ENCODE results near the gene SFXN2. TPM values are rescaled to one million over a fixed set of nuclear protein-coding genes. Genes with fewer than 3 reads are reported as not detected.

The SFXN2 gene
- total RNA-seq, 1 experiment from 2014 or later, result 21.2 TPM

DNA sequence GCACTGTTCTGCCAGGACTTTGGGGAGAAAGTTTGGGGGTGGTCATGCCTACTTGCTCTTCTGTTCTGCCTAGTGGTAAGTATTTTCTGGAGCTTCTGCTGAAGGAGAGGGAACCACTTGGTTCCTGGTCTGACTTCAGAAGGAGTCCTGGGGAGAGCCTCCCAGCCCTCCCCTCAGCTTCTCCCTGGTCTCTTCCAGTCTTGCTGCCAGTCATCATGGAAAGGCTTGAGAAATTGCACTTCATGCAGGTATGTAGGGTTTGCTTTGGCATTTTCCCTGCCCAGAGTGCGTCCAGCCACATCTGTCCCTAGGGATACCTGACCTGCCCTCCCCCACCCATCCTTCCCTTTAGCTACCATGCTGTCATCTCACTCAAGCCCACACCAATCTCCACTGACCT, 18.2 kb downstream of the SFXN2 start:
- Mint-ChIP-seq H3K4me3 (ENCODE audit: low read depth, unreplicated experiment) (no peak overlapping the region), H3K4me1 (ENCODE audit: low read depth, unreplicated experiment) (peaks cover 8% of the 10 kb centered on the region), H3K9me3 (ENCODE audit: low read depth, unreplicated experiment) (no peaks in the 10 kb centered on the region), H3K27ac (ENCODE audit: unreplicated experiment) (no peak overlapping the region), H3K27me3 (ENCODE audit: unreplicated experiment) (no peaks in the 10 kb centered on the region), H3K36me3 (ENCODE audit: insufficient read depth, unreplicated experiment) (peaks cover 4% of the 10 kb centered on the region)
- intact Hi-C loops (cut with micrococcal nuclease; ENCODE audit: unreplicated experiment), result no loop called here
- DNase-seq, result no peak
- BruUV-seq (replicated peaks), result no TSS peak
- TF ChIP-seq, protein P1, sequence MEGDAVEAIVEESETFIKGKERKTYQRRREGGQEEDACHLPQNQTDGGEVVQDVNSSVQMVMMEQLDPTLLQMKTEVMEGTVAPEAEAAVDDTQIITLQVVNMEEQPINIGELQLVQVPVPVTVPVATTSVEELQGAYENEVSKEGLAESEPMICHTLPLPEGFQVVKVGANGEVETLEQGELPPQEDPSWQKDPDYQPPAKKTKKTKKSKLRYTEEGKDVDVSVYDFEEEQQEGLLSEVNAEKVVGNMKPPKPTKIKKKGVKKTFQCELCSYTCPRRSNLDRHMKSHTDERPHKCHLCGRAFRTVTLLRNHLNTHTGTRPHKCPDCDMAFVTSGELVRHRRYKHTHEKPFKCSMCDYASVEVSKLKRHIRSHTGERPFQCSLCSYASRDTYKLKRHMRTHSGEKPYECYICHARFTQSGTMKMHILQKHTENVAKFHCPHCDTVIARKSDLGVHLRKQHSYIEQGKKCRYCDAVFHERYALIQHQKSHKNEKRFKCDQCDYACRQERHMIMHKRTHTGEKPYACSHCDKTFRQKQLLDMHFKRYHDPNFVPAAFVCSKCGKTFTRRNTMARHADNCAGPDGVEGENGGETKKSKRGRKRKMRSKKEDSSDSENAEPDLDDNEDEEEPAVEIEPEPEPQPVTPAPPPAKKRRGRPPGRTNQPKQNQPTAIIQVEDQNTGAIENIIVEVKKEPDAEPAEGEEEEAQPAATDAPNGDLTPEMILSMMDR (IDR thresholded peaks at IDR 0.05; ENCODE audit: unreplicated experiment), result no peak
- CTCF ChIA-PET, result interaction anchor here (0.5 kb wide), 1 partner anchor 522 kb away, joined by 4 read pairs; no protein-coding TSS in a partner anchor

DNA sequence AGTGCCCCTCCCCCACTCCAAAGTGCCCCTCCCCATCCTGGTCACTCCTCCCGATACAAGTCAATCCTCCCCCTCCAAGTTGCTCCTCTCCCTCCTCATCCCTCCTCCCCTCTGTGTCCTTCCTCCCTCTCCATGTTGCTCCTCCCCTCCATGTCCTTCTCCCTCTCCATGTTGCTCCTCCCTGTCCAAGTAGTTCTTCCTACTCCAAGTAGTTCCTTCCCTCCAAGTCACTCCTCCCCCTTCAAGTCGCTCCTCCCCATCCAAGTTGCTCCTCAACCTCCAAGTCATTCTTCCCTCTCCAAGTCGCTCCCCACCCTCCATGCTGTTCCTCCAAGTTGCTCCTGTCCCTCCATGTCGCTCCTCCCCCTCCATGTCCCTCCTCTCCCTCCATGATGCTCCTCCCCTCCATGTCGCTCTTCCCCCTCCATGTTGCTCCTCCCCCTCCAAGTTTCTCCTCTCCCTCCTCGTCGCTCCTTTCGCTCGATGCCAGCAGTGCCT, 20.7 kb downstream of the SFXN2 start:
- intact Hi-C loops (cut with micrococcal nuclease; ENCODE audit: unreplicated experiment), result no loop called here
- no peak for DNase-seq
- Mint-ChIP-seq H3K27ac (ENCODE audit: unreplicated experiment) (no peak overlapping the region), H3K36me3 (ENCODE audit: insufficient read depth, unreplicated experiment) (no peaks in the 10 kb centered on the region), H3K4me3 (ENCODE audit: low read depth, unreplicated experiment) (no peak overlapping the region), H3K4me1 (ENCODE audit: low read depth, unreplicated experiment) (no peaks in the 10 kb centered on the region), H3K9me3 (ENCODE audit: low read depth, unreplicated experiment) (no peaks in the 10 kb centered on the region), H3K27me3 (ENCODE audit: unreplicated experiment) (no peaks in the 10 kb centered on the region)
- BruUV-seq (replicated peaks), result no TSS peak
- CTCF ChIA-PET, result no interaction called here
- TF ChIP-seq, protein P1 (IDR thresholded peaks at IDR 0.05; ENCODE audit: unreplicated experiment), result no peak

DNA sequence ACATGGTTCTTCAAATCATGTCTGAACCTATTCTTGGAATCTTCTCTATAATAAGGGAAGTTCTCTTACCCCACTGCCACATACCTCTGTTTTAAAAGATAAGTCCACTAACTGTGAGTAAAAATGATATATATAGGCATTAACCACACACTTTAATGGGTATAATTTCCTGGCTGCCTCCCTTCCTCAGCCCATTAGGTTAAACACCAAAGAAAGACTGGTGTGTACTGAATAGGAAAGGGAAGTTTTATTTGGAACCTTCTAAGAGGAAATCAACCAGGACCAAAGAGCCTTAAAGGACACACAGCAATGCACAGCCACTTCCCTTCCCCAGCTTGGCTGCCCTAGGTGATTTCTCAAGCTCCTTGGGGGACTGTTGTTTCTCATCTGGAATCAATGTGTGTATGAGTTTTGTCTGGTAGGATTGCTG, 24.3 kb downstream of the SFXN2 start:
- H3K27ac Mint-ChIP-seq (ENCODE audit: unreplicated experiment), result no peak overlapping the region
- peaks cover 3% of the 10 kb centered on the region for H3K9me3 Mint-ChIP-seq (ENCODE audit: low read depth, unreplicated experiment)
- TF ChIP-seq, protein P1 (IDR thresholded peaks at IDR 0.05; ENCODE audit: unreplicated experiment), result no peak
- CTCF ChIA-PET, result no interaction called here
- DNase-seq, result no peak
- no peaks in the 10 kb centered on the region for H3K4me1 Mint-ChIP-seq (ENCODE audit: low read depth, unreplicated experiment)
- intact Hi-C loops (cut with micrococcal nuclease; ENCODE audit: unreplicated experiment), result no loop called here
- no peaks in the 10 kb centered on the region for H3K27me3 Mint-ChIP-seq (ENCODE audit: unreplicated experiment)
- H3K4me3 Mint-ChIP-seq (ENCODE audit: low read depth, unreplicated experiment), result no peak overlapping the region
- BruUV-seq (replicated peaks), result no TSS peak
- peaks cover 11% of the 10 kb centered on the region for H3K36me3 Mint-ChIP-seq (ENCODE audit: insufficient read depth, unreplicated experiment)

DNA sequence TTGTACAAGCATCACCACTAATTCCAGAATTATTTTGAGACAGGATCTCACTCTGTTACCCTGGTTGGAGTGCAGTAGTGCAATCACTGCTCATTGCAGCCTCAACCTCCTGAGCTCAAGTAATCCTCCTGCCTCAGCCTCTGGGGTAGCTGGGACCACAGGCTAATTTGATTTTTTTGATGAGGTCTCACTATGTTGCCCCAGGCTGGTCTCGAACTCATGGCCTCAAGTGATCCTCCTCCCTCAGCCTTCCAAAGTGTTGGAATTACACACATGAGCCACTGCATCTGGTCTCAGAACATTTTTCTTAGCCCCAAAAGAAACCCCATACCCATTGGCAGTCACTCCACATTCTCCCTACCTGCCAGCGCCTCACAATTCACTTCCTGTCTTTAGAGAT, 25.8 kb downstream of the SFXN2 start:
- peaks cover 4% of the 10 kb centered on the region for H3K4me1 Mint-ChIP-seq (ENCODE audit: low read depth, unreplicated experiment)

More for the DNA sequence above, 25.8 kb downstream of the SFXN2 start:
- no peak for DNase-seq
- H3K27ac Mint-ChIP-seq (ENCODE audit: unreplicated experiment), result no peak overlapping the region
- CTCF ChIA-PET, result no interaction called here
- BruUV-seq (replicated peaks), result no TSS peak
- peaks cover 23% of the 10 kb centered on the region for H3K36me3 Mint-ChIP-seq (ENCODE audit: insufficient read depth, unreplicated experiment)
- no peaks in the 10 kb centered on the region for H3K27me3 Mint-ChIP-seq (ENCODE audit: unreplicated experiment)
- H3K9me3 Mint-ChIP-seq (ENCODE audit: low read depth, unreplicated experiment), result peaks cover 3% of the 10 kb centered on the region
- intact Hi-C loops (cut with micrococcal nuclease; ENCODE audit: unreplicated experiment), result no loop called here
- H3K4me3 Mint-ChIP-seq (ENCODE audit: low read depth, unreplicated experiment), result no peak overlapping the region
- TF ChIP-seq, protein P1 (IDR thresholded peaks at IDR 0.05; ENCODE audit: unreplicated experiment), result no peak
